Superior temporal gyrus (tissue), 1 donor: ENCODE results near the gene CDH13.

Source experiments
- DNase-seq: peaks from one replicate; pipeline ENCODE4 v3.0.0-alpha.2; 2016; ENCODE audit errors: extremely low spot score

Gene CDH13

GRCh38 chr16:83714286-83714685, 1087.5 kb downstream of the CDH13 start:
- DNase-seq: no peak

DNA sequence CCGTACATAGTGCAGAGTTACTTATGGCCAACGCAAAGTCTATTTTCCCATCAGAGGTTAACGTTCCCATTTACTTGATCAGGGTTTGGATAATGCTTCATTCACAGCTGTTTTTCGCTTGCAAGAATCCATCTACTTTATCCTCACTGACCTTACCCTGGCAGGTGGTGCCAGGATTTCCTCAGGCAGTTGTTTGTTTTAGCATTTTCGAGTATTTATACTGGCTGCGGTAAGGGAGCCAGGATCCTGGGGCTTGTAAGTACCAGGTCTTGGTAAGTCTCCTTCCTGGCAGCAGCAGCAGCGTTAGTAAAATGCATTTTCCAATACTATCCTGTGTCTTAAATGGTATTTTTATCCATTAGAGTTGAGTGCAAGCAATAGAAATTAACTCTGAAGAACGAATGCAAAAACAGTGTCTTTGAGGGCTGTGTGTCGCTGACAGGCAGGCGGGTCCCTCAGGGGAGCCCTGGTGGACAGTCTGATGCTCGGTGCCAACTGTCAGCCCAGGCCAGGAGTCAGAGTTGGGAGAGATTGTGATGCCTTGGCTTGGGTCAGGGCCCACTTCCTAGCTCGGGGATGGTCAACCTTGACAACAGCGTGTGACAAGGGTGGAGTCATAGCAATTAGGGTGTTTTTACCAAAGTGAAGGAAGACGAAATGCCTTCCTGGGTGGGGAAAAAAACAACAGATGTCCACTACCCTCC, 1088.6 kb downstream of the CDH13 start:
- no peak for DNase-seq

- DNase-seq: no peak
Observed at GRCh38 chr16:83717308-83717707, 1090.5 kb downstream of the CDH13 start.

DNA sequence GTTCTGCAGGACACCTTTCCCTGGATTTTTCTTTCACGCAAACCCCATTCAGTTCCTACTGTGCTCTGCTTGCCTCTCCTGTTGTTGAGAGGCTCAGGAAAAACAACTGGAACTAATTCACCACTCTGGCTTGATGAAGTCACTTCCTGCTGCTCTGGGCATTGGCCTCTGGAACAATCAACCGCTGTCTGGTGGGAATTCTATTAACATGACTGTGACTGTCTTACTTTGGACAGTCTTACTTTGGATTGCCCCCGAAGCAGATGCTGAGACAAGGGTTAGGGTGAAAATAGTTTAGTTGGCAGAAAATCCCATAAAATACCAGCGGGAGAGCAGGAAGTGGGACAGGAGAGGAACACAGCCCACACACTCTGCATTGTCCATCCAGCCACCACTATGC, 1091.0 kb downstream of the CDH13 start:
- peak; percentile 70 for DNase-seq

DNA sequence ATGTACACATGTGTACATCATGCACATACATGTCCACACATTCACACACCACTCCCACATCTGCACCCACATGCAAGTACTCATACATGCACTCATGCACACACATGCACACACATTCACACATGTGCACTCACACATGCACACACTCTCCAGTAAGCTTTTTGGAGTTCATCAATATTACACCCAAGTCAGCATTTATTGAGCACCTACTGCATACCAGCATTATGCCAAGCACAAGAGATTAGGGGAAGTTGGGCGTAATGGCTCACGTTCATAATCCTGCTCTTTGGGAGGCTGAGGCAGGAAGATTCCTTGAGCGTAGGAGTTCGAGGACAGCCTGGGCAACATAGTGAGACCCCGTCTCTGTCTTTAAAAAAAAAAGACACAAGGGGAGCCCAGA, 1093.4 kb downstream of the CDH13 start:
- DNase-seq: no peak

- DNase-seq: no peak
Observed at GRCh38 chr16:83720981-83721380, 1094.2 kb downstream of the CDH13 start.

DNA sequence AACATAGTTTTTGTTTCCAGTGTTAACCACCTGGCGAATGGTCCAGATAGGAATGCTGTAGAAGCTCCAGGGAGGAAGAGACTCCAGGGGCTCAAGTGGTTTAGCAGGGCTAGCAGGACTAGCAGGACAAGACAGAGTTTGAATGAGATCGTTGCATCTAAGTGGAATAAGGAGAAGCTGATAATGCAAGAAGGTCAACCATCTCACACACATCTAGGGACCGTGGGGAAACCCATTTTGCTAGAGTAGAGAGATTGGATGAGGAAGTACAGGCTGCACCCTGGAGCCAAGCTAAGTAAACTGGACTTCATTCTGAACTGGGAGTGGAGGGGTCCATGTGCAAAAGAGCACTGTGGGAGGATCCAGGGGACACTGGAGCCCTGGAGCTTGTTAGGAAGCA, 1094.9 kb downstream of the CDH13 start:
- no peak for DNase-seq

GRCh38 chr16:83722456-83723183, 1095.9 kb downstream of the CDH13 start:
- DNase-seq: no peak

- no peak for DNase-seq
Observed at GRCh38 chr16:83723244-83723643, 1096.5 kb downstream of the CDH13 start.

GRCh38 chr16:83723901-83724300, 1097.1 kb downstream of the CDH13 start:
- no peak for DNase-seq

GRCh38 chr16:83724585-83724984, 1097.8 kb downstream of the CDH13 start:
- no peak for DNase-seq

DNA sequence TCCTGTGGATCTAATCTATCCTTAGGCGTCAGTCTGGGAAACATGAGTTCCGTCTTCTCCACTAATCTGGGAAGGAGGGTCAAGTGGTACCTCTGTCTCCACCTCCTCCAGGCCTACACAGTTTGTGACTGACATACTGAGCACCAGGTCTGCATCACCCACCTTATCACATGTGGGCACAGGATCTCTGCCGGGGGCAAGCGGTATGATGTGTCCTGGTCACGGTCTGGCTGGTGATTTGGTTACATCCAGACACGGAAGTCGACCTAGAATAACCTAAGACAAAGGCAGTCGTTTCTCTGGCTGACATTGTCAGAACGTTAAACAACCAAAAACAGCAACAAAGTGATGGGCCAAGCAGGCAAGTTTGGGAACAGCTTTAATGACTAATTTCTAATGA, 1098.5 kb downstream of the CDH13 start:
- no peak for DNase-seq

DNA sequence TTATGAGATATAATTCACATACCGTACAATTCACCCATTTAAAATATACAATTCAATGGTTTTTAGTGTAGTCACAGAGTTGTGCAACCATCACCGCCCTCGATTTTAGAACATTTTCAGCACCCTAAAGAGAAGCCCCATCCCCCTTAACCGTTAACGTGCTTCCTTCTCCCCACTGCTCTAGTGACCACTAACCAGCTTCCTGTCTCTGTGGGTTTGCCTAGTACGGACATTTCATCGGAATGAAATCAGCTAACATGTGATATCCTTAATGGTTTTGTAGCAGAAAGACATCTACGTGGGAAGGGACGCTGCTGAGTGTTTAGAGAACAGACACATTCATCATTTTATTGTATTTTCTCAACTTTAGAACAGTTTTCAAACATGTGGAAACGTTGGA, 1100.2 kb downstream of the CDH13 start:
- DNase-seq: no peak

- no peak for DNase-seq
Observed at GRCh38 chr16:83727751-83728352, 1101.1 kb downstream of the CDH13 start.

DNA sequence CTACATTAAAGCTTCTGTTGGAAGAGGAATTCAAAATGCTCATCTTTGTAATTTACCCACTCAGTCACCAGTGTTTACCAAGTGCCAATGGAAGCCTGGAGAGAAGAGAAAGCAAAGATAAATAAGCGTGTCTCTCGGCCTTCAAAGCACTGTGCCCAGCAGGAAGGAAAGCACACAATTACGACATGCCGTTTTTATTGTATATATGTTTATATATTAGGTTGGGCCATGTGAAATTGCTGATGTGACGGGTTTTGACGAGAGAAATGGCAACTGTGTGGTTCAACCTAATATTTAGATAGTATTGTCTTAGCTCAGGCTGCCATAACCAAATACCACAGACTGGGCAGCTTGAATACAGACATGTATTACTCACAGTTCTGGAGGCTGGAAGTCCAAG, 1101.7 kb downstream of the CDH13 start:
- DNase-seq: no peak

DNA sequence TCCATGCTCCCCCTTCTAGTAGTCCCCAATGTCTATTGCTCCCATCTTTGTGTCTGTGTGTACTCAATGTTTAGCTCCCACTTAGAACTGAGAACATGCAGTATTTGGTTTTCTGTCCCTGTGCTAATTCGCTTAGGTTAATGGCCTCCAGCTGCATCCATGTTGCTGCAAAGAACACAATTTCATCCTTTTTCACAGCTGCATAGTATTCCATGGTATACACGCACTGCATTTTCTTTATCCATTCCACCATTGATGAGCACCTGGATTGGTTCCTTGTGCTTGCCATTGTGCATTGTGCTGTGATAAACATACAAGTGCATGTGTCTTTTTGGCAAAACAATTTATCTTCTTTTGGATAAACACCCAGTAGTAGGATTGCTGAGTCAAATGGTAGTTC, 1104.0 kb downstream of the CDH13 start:
- no peak for DNase-seq

- no peak for DNase-seq
Observed at GRCh38 chr16:83732536-83732935, 1105.8 kb downstream of the CDH13 start.

GRCh38 chr16:83733301-83733700, 1106.5 kb downstream of the CDH13 start:
- no peak for DNase-seq

- no peak for DNase-seq
Observed at GRCh38 chr16:83734136-83734535, 1107.4 kb downstream of the CDH13 start.

GRCh38 chr16:83737729-83738354, 1111.1 kb downstream of the CDH13 start:
- DNase-seq: no peak

DNA sequence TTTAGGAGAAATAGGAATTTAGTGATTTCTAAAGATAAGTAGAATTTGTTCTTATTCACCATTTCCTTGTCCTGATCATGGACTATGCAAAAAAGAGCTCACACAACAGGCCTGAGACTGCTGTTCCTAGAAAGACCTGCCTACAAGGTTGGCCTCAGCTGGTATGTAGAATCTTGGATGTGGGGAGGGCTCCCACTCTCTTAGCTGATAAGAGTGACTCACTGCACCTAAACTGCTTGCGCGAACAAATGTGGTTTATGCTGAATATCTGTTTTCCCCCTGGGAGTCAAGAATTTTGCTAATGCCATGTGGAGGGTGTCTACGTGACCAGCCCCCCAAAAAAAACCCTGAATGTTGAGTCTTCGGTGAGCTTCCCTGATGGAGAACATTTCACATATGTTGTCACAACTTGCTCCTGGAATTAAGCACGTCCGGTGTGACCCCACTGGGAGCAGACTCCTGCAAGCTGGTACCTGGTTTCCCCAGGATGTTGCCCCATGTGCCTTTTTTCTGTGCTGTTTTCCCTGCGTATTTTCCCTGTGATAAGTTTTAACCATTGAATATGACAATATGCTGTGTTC, 1112.2 kb downstream of the CDH13 start:
- DNase-seq: no peak
